SW 1271 (cell line): ENCODE results near the gene EEF1G.
"Not testable (repeated sequence)": the region's sequence is repeated elsewhere in the genome, so short reads cannot be mapped to it uniquely, and the experiment has no call there.

ENCODE experiments used
- DNase-seq, 2 experiments: peaks; one replicate each; lab custom pipeline; 2025; lab: John Stamatoyannopoulos, UW

The EEF1G gene

DNA sequence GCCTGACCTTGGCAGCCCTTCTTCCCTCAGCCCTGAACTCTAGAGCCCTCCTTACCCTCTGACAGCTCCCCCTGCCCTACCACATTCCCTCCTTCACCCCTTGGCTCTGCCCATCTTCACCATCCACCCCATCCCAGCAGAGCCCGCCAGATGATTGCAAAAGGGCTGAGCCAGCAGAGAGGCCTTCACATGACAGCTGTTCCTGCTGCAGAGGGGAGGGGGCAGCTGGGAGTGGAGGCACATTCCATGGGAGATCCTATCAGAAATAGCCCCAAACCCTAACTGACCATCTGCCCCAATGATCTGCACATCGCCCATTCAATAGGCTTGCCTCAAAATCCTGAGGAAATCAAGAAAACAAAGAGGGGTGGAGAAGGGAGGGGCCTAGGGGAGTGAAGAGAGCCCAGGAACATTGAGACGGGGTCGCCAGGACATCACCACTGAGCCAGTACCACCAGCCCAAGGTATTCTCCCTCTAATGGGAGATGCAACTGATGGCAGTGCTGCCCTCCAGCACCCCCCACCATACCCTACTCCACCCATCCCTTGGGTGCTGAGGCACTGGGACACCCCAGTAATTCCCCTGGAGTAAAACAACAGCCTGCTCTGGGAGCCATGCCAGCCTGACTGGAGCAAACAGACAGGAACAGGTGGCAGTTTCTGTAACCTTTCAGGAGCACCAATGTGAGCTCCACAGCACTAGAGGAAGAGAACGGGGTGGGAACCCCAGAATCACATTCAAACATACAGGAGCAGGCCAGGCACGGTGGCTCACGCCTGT lies 19.1 kb downstream of the EEF1G start:
- no peak for DNase-seq

DNA sequence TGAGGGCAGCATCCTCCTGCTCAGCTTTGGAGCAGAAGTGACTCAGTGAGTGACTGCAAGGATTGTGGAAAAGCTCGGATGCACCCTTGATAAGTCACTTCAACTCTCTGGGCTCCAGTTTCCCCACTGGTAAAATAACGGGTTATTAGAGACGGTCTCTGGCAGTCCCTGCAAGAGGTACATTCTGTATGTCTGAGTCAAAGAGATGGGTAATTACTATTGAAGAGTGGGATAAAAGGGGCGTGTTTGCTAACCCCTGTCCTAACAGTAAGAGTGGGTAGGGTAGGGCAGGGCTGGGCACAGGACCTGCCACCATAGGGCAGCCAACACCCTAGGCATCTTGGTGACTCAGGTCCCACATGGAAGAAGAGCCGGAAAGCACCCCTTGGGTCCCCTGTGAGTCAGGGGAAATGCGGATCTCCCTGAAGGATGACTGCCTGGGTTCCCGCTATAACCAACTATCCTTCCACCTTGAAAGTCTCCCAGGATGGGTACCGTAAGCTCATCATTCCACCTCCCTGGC lies 19.8 kb downstream of the EEF1G start:
- DNase-seq = peak; percentile 77 to 90

DNA sequence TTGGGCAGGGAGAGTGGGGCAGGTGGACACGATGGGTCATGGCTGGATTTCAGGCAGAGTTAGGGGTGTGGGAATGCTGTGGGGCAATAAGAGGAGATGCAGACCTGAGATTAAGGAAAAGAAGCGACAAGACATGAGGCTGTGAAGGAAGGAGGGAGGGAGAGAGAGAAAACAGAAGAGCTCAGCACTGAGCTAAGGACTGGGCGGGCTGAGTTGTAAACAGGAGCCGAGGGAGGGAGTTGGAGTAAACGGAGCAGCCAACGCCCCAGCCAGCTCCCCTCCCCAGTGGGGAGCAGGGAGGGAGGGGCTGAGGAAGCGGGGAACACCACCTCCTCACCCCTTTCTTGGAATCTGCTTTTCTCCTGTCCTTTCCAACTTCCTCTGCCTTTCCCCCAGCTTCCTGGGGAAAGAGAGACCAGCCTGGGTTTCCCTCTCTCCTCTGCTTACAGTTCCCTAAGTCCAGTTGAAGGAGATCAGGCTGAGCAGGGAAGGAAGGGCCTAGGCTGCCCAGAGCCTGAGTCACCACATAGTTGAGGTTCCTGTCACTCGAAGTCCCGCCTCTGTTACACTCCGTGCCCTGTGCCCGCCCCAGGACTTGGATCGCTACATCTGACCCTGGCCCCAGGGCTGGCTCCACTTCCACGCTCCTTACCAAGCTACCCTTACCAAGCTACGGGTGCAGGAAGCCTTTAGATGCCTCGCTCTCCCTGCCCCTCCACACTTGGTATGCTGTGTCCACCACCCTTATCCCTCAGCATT lies 20.4 kb downstream of the EEF1G start:
- peak; percentile 93 to 98 for DNase-seq

DNA sequence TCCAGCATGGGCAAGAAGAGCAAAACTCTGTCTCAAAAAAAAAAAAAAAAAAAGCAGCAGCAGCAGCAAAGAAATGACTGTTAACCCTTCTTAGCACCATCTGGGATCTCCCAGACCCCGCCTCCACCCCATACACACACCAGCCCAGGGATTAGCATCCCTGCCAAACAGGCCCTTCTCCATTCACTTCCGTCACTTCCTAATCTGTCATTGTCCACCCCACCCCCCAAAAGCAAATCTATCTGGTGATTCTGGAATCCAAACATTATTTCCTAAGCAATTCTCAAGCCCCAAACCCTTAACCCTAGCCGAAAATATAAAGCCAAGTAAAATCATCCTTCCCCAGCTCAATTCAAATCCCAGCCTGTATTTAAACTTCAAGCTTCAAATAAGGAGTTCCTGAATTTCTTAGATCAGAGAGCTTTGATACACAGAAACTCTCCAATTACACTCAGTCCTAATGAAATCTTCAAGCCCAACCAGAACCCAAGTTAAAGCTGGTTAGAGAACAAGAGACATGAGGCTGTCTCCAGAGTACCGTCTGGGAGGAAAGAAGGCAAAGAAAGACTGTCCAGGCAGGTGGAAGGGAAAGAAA lies 21.1 kb downstream of the EEF1G start:
- DNase-seq = no peak

DNA sequence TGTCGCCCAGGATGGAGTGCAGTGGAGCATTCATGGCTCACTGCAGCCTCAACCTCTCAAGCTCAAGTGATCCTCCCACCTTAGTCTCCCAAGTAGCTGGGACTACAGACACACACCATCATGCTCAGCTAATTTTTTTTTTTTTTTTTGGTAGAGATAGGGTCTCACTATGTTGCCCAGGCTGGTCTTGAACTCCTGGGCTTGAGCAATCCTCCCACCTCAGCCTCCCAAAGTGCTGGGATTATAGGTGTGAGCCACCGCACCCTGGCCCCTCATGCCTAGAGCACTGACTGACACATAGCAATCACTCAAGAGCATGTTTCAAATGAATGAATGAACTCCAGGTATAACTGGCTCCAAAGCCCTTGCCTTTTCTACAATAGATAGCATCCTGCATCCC lies 23.2 kb downstream of the EEF1G start:
- not testable (repeated sequence) for DNase-seq

DNA sequence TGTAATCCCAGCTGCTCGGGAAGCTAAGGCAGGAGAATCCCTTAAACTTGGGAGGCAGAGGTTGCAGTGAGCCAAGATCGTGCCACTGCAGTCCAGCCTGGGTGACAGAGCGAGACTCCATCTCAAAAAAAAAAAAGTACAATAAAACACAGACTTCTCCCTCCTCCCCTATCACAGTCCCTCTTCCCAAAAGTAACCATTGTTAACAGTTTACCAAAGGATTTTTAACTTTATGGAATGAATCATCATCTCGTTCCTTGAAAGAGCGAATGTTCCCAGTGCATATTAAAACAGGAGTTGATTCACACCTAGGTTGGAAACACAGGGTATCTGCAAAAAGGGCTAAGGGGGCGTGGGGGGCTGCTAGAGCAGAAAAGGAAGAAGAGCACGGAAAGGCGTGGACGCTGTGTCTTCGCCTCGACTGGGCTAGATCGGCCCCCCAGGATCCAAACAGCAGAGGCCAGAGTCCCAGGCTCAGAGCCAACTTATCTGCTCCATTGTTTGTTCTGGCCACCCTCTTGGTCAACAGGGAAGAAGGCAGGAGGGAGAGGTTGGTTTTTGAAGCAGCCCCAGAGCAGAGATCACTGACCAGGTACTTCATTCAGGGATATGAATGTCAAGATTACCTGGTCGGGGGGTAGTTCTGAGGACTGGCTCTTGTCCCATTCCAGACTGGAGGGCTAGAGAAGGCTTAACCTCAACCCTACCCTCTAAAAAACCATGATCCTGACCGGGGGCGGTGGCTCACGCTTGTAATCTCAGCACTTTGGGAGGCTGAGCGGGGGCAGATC lies 25.0 kb downstream of the EEF1G start:
- DNase-seq = no peak

DNA sequence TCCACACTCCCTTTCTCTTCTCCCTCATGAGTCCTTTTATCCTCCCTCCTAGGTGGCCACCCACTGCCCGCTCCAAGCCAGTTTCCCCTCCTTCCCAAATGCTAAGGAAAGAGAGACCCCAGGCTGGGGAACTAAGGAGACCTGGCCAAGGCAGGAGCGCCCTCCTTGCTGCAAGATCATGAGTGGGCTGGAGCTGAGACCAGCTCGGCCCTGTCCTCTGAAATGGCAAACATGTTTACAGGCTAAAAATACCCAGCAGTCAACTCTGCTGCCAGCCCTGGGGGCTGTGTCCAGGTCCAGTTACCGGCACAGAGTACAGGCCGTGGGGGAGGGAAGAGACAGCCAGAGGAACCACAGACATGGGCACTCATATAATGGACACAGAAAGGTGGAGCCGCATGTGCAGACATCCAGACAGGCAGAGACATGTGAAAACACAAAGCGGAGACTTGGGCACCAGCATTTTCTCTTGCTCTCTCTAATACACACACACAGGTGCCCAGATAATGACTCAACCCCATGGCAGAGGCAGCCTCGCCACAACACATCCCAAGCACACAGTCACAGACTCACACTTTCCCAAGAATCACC lies 25.9 kb downstream of the EEF1G start:
- no peak for DNase-seq

DNA sequence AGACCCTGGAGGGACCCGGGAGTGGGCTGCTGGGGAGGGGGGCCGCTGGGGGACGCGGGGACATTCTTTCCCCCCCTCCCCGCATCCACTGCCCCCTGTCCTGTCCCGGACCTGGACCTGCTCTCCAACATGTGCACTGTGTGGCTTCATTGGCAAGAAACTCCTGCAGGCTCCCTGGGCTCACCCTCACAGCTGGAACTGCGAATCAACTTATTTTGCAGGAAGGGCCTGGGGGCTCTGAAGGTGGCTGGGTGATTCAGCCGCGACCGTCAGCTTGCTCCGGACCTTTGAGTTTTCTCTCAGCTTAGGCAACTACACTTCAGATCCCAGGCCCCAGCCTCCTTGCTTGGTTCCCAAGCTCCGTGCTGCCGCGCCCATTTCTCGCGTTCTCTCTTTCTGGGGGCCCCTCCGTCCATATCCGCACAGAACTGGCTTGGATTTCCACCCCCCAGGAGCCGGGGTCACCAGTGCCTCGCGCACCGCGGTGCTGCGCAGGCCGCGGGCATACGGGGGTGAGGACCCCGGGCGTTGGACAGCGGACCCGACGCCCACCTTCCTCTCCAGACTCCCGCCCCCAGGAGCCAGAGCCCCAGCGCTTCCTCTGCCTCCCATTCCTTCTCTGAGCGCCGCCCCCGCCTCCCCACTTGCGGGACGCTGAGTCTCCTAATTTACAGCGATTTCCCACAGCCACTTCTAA lies 26.6 kb downstream of the EEF1G start:
- DNase-seq = peak in 1 of 2 experiments; percentile 53

DNA sequence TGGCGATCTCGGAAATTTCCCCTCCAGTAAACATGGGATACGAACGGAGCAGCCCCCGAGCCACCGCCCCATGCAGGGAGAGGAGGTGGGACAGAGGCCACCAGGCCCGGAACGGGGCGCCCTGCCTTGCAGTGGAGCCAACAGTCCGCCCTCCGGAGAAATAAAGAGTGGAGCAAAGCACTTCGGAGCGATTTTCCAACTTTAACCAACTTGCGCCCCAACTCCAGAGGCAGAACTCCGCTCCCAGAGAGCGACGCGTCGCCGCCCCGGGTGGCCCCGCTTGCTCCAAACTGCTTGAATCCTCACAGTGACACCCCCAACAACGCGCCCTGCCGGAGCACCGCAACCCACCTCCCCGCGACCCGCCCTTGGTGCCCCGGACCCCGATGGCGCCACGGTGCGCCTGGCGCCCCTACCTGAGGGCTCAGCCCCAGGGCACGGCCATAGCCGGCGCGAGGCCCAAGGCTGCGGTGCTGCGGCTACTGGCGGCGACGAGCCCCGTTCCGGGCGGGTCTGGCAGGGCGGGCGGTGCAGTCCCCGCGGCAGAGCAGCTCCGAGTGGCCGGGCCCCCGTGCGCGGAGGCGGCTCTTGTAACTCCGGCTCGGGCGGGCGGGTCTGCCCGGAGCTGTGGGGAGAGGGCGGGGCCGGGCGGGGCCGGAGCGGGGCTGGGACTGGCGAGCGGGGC lies 27.3 kb downstream of the EEF1G start, which contains the start of gene AHNAK:
TSS of gene AHNAK (minus strand) at position 563 of the 685 bp plus-strand sequence. CDS start 10,708 bp downstream, outside the sequence.
- DNase-seq = peak in 1 of 2 experiments; percentile 53

DNA sequence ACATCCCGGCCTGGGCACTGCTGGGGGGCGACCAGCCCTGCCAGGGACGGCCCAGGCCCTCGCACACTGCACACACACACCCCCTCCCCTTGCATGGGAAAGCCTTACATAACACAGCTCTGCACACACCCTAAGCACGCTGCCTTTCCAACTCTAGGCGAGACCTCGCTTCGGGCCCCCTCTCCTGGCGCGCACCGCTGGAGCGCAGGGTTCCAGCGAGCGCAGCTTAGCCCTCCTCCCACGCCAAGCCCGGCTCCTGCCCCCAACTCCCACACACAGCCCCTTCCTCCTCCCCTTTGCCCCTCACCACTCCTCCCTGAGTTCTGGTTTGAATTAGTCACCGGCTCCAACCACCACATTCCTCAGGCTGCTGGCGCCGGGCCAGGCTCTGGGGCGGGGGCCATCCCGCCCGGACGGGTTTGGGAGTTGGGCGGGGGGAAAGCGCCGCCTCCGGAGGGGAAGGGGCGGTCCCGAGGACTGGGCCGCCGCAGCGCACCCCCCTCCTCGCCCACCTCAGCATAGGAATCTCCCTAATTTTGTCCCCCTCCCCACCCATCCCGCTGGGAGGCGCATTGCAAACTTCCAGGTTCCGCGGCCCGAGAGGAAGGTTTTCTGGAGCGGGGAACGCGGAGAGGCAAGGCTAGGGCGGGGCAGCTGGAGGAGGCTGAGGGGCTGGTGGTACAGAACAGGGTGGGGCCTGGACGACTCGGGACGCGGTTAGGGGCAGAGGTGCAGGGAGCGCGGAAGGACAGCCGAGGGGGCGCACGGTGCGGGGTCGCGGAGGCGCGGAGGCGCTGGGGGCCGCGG lies 28.1 kb downstream of the EEF1G start:
- peak in 1 of 2 experiments; percentile 86 for DNase-seq

DNA sequence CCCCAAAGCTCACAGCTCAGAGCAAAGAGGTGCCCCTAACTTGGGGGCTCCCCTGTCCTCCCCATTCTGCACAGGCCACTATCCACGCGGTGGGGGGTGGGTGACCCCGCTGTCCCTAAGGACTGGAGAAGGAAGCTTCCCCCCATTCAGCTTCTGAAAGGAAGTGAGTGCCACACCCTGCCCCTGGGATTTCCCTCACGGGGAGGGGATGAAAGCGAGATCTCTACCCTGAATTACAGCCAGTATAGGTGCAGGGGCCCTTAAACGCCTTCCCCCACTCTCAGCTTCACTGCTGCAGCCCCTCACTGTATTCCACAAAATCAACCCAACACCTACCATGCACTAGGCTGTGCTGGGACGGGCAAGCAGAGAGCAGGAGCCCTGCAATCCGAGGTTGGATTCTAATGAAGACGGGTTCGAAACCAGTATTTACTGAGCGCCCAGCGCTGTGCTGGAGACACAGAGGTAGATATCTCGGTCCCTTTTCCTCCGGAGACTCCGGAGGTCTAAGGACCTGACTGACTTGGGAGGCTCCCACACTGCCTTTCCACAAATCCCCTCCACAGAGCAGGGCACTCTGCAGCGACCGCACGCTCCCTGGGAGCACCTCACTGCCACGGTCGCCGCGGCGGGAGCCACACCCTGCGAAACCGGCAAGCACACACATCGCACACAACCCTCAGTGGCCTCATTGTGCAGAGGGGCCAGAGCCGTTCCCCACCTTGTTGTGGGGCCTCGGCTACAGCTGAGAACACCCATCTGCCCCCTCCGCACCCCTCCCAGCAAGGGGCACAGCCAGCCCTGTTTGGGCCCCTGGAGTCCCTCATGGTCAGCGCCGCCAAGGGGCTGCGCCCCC lies 28.9 kb downstream of the EEF1G start:
- DNase-seq = peak in 1 of 2 experiments; percentile 26

DNA sequence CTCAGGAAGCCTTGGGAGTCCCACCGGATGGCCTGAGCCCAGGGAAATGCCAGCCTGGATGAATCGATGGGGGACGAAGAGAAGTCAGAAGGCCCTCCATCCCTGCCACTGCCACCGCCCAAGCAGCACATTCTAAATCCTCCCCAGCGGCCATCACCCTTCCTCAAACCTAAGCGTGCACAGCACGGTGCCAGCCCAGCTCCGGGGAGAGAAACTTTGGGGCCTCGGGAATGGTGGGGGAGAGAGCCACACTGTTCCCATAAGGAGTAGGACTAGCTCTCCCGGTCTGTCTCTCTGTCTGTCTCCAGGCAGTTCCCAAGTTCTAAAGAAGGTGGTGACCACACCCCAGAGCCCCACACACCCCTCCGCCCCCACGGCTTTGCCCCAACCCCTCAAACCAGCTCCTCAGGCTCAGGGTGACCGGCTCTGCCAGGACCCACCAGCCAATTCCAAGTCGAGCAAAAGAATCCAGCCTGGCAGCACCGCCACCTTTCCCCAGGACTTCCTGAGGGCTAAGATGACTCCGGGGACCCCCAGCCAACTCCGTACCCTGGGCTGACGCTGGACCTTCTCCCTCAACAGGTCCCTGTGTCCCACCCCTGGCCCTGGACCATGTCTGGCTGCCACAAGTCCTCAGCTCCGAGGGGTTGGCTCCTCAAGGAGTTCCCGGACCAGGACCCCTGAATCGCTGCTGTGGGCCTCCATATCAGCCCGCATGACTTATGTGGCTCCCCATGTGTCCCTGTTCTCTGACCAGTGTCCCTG lies 29.8 kb downstream of the EEF1G start:
- no peak for DNase-seq

DNA sequence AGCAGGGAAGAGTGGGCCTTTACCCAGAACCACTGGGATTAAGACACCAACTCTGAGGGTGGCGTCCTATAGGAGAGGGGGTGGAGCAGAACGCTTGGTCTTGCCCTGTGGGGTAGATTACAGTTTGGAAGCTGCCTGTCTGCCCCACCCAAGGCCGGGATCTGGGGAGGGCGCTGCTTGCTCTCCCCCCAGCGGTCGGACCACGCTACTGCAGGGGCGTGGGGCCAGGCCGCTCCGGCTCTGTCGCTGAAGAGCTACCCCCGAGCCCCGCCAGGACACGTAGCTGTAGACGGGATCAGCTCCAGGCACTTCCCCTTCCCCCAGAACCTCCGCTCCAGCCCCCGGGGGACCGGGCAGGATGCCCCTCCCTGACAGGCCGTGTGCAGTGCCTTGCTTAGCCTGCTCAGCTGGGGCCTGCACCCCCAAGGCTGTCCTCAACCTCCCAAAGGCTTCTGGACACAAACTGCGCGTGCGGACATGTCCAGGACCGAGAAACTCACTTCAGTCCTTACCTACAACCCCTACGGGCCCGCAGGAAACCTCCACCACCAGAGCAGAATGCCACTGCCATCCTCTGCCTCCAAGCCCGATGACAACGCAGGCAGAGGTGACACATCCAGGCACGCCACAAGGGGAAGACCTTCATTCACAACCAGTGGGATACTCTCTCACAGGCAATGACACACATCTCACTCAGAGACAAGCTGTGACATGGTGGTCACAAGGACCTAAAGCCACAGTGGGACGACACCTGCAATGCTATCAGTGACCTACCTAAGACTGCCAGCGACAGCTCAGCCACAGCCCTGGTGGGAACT lies 30.7 kb downstream of the EEF1G start:
- peak; percentile 49 to 59 for DNase-seq

DNA sequence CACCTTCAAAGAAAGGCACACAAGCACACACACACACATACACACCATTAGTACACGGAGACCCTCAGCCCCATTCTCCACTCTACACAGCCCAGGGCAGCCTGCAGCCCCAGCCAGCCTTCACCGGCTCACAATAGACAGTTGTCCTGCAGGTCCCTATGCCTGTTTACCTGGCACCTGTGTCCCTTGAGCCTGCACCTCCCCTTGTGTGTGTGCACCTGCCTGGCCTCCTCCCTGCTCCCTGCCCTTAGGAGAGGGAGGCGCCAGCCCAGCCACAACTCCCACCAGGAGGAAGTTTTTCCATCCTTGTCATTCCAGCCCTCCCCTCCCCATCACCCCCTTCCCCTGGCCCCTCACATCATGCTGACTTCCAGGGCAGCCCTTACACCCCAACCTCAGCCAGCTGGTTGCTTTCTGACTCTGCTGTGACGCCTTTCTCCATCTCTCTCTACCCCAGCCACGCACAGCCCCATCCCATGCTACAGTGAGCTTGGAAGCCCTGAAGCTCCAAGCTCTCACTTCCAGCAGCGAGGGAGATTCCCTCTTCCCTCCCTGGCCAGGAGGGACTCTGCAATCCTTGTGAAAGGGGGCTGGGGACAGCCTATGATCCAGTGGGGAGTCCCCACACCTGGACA lies 31.5 kb downstream of the EEF1G start:
- DNase-seq = no peak

DNA sequence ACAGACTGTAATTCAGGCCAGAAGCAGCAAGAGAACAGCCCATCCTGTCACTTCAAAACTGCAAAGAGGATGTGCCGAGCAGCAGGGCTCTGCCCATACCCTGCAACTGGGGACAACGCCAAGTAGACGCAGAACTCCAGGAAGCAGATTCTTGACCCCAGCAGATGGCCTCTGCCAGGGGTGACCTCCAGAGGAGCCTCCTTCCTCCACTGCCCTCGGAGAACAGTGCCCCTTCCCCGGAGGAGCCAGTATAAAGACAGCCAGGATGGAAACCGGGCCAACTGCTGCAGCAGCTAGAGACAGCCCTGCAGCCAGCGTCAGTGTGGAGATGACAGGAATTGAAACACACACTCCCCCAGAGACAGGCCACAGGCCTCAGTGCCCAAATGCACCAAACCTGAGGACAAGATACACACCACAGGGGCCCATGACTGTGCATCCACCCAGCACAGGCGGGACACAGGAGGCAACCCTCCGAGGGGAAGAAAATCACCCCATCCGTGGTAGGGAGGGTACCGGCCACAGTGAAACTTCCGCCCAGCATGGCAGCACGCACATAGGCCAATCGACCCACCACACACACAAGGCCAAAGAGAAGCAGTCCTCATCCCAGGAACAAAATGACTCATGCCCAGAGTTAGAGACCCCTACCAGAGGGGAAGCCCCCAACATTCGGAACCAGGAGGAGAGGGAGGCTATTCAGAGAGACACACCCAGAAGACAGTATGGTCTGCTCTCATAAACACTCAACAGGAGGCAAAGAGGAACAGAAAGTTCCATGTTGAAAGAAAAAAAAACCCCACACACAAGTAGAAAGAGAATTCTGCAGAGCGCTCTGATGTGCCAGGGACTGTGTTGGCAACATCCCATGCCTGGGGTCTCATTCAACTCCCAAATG lies 32.6 kb downstream of the EEF1G start:
- no peak for DNase-seq
